Superior temporal gyrus (tissue), 1 donor: ENCODE measurements around the gene ABCB6.
A peak's percentile ranks its signal among the peaks of the same experiment; 100 is the strongest.

ENCODE experiments used
- DNase-seq: peaks from one replicate; pipeline ENCODE4 v3.0.0-alpha.2; 2016; ENCODE audit errors: extremely low spot score

Gene ABCB6

DNA sequence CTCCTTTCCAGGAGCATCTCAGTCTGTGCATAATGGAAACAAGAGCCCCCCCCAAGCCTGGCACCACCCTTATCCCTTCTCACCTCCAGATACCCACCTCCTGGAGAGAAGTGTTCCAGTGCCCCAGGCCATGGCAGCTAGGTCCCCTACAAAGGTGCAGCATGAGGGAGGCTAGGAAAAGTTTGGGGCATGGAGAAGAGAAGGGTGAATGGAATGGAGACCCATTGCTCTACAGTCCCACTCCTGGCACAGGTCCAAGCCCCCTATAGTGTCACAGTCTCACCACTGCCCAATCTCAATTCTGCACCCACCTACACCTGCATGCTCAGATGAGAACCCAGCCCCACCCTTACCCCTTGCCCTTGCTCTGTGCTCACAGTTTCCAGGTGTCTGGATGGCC is 49.8 kb downstream of the ABCB6 start:
- no peak for DNase-seq

DNA sequence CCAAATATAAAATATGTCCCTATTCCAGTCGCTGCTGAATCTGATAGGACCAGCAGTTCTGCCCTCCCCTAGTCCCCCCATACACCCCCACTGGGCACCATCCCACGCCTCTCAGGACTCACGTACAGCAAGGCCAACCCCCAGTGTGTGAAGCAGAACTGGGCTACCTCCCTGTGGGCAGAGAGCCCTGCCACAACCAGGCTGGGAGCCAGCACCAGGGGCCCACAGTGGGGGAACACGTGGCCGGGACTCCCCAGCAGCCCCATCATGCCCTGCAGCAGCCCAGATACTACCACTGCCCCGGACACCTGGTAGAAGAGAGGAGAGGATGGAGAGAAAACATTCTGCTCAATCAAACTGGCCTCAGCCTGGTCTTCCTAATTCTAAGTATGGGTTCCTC is 50.2 kb downstream of the ABCB6 start:
- DNase-seq, result no peak

DNA sequence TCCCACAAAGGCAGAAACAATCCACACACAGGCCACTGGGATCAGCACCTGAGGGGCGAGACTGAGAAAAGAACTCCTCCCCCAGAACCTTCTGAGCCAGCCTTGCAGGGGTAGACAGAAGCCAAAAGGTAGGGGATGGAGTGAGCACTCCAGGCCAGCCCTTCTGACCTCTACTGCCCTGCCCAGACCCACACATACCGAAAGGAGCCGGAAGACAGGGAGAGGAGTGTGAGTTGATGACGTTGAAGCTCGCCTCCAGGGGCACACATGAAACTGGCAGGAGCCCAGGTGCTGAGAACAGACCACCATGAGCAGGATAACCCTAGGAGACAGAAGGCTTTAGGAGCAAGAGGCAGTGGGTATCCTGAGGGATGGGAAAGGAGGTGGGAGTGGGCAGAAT is 50.8 kb downstream of the ABCB6 start:
- no peak for DNase-seq

DNA sequence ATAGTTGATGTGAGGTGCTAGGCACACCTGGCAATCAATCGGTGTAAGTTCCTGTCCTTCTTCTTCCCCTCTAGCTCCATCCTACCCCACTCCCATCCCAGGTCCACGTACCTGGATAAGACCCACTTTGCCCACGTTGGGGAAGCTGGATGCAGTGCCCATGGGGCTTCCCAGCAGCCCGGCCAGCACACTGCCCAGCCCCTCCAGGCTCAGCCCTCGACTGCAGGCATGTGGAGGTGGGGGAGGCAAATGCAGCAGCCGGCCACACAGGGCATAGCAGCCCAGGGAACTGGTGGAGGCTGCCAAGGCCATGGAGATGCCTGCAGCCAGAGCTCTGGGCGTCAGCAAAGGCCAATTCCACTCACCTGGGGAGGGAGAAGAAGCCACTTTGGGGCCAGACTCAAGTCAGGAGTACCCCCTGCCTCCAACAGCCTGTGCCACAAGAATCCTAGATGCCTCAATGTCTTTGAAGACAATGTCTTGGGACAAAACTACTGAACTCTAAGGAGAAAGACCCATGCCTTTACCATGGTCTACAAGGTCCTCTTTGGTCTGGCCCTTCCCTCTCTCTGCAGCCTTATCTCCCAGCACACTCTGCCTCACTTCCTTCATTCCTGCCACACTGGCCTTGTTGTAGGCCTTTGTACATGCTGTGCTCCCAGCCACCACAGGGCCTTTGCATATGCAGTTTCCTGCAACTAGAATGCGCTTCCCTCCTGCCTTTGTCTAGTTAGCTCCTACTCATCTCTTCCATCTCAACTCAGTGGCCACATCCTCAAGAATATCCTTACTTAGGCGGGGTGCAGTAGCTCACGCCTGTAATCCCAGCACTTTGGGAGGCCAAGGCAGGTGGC is 53.5 kb downstream of the ABCB6 start:
- no peak for DNase-seq

DNA sequence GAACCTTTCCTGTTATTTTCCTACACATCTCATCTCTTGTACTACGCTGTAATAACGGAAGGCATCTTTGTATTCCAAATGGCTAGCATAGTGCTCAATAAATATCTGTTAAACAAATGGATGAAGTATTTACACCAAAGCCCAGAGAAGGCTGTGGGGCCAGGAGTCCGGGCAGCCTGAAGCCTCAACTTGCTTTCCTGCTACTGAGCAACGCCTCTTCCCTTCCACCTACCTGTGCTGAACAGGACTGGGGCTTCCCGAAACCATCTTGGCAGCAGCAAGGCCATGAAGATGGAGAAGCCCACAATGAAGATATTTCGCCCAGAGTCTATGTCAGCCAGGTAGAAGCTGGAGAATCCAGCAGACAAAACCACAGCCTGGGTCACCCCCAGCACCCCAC is 55.6 kb downstream of the ABCB6 start:
- no peak for DNase-seq

DNA sequence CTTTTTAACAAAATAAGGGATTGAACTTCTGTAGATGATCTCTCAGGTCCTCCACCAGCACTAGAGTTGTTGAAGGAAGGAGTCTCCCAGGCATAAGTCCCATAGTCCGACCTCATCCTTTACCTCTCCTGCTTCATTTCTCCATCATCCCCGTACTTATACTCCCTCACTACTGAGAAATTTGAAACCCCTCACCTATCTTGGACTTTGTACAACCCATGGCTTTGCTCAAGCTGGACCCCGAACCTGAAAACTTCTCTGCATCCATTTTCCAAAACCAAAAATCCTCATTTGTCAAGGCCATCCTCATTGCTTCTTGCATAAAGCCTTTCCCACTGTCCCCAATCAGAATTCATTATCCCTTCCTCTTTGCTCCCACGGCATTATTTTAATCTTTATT is 57.7 kb downstream of the ABCB6 start:
- DNase-seq, result no peak

DNA sequence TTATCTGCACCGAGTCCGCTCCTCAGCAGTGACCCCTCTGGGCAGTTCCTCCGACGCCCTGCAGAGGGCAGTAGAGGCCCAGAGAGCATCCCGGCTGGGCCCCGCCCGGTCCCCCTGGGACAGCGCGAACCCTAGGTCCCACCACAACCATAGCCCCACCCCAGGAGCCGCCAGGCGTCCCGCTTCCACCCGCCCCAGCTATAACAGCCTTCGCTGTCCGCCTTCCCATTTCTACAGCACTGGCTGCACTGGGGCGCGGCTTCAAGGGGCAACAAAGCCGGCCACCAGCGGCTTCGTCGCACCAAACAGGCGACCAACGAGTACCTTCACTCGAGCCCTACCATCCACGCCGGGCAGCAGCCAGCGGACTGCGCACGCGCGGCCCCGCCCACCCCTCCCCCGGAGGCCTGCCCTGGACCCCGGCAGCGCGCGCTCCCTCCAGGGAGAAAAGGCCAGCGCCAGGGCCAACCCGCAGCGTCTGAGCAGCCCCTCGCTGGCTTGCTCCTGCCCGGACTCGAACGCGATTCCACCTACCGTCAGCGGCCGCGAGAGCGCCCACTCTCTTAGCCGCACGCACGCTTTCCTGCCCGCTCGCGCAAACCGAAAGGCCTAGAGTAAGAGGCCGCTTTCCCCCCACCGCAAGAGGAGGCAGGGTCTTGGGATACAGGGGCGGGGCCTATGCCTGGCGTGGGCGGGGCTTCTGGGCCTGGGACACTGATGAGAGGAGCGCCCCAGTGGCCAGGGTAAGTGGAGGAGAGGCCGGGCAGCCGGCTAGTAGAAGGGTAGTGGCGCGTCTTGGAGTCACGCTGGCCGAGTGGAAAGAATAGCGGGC is 58.4 kb downstream of the ABCB6 start, which contains the start of gene NHEJ1:
NHEJ1 (minus strand) TSS at position 630 of the 832 bp plus-strand sequence. CDS start 2,453 bp downstream, outside the sequence.
- peak; percentile 91 for DNase-seq
